ENCODE data around the gene FBXL16.

The FBXL16 gene

GRCh38 chr16:686459-687260 is 18.9 kb downstream of the FBXL16 start:
- peaks cover 11% of the 10 kb centered on the region for H3K27me3 ChIP-seq
- H3K9me3 ChIP-seq: no peaks in the 10 kb centered on the region
- no peak overlapping the region for H3K27ac ChIP-seq
- no peak for TF ChIP-seq CTCF (IDR thresholded peaks at IDR 0.05)
- no peak overlapping the region for H3K4me3 ChIP-seq (ENCODE audit: low read depth in 1 of 2, low read length in 1 of 2)
- H3K4me1 ChIP-seq (ENCODE audit: control insufficient read depth in 1 of 2, insufficient read depth in 1 of 2, low read depth in 1 of 2, low read length in 1 of 2): peaks cover 30 to 43% of the 10 kb centered on the region in 2 experiments
- H3K36me3 ChIP-seq: peaks cover 19% of the 10 kb centered on the region

- Histone ChIP-seq H3K36me3 (peaks cover 20% of the 10 kb centered on the region), H3K27ac (no peak overlapping the region), H3K27me3 (peaks cover 4% of the 10 kb centered on the region), H3K4me1 (ENCODE audit: control insufficient read depth in 1 of 2, insufficient read depth in 1 of 2, low read depth in 1 of 2, low read length in 1 of 2) (peaks cover 37 to 50% of the 10 kb centered on the region in 2 experiments), H3K9me3 (no peaks in the 10 kb centered on the region), H3K4me3 (ENCODE audit: low read depth in 1 of 2, low read length in 1 of 2) (no peak overlapping the region)
- no peak for TF ChIP-seq CTCF (IDR thresholded peaks at IDR 0.05)
Observed at GRCh38 chr16:685967-686366, 19.6 kb downstream of the FBXL16 start.

GRCh38 chr16:684961-685696 is 20.5 kb downstream of the FBXL16 start:
- peaks cover 20% of the 10 kb centered on the region for H3K36me3 ChIP-seq
- peak overlapping the region; percentile 88 for H3K27ac ChIP-seq
- no peaks in the 10 kb centered on the region for H3K9me3 ChIP-seq
- H3K27me3 ChIP-seq: no peaks in the 10 kb centered on the region
- H3K4me3 ChIP-seq (ENCODE audit: low read depth in 1 of 2, low read length in 1 of 2): peak overlapping the region in 1 of 2 experiments; percentile 82
- peaks cover 43 to 49% of the 10 kb centered on the region in 2 experiments for H3K4me1 ChIP-seq (ENCODE audit: control insufficient read depth in 1 of 2, insufficient read depth in 1 of 2, low read depth in 1 of 2, low read length in 1 of 2)
- no peak for TF ChIP-seq CTCF (IDR thresholded peaks at IDR 0.05)

GRCh38 chr16:684071-684794 is 21.4 kb downstream of the FBXL16 start, which contains the start of gene JMJD8:
Gene JMJD8, minus strand, starts transcription at chr16:684334. Its CDS starts 15 bp downstream, at chr16:684319.
- Histone ChIP-seq H3K4me3 (ENCODE audit: low read depth in 1 of 2, low read length in 1 of 2) (peak within 1 kb of the TSS; percentile 81 to 82), H3K27me3 (no peaks in the 10 kb centered on the region), H3K4me1 (ENCODE audit: control insufficient read depth in 1 of 2, insufficient read depth in 1 of 2, low read depth in 1 of 2, low read length in 1 of 2) (peaks cover 35 to 50% of the 10 kb centered on the region in 2 experiments)

More at GRCh38 chr16:684071-684794, 21.4 kb downstream of the FBXL16 start, which contains the start of gene JMJD8:
- Histone ChIP-seq H3K27ac (peak within 1 kb of the TSS; percentile 88), H3K36me3 (peaks cover 20% of the 10 kb centered on the region), H3K9me3 (no peaks in the 10 kb centered on the region)
- TF ChIP-seq CTCF (IDR thresholded peaks at IDR 0.05): no peak
